Large intestine (tissue), 3 donors: ENCODE results near the gene RBM39. TPM values are rescaled to one million over a fixed set of nuclear protein-coding genes. Genes with fewer than 3 reads are reported as not detected.
"Not testable (repeated sequence)": the region's sequence is repeated elsewhere in the genome, so short reads cannot be mapped to it uniquely, and the experiment has no call there.

Experiments
- DNase-seq, 2 donors: peaks; one replicate each; pipeline versions ENCODE4 v3.0.0 to v3.0.0-alpha.2; 2013
- H3K27ac ChIP-seq: one replicate; pipeline ENCODE4 v1.5.1; 2013; ENCODE audit warnings: low read length
- H3K27me3 ChIP-seq: 2 replicates; pipeline ENCODE4 v1.6.1; 2013; ENCODE audit warnings: low read length; ENCODE audit not compliant: control insufficient read depth, insufficient read depth
- H3K36me3 ChIP-seq: 2 replicates; pipeline ENCODE4 v1.6.1; 2013; ENCODE audit warnings: low read length; ENCODE audit not compliant: control insufficient read depth, insufficient read depth
- H3K4me1 ChIP-seq: one replicate; pipeline ENCODE4 v1.6.1; 2013; ENCODE audit warnings: low read length; ENCODE audit not compliant: control insufficient read depth, insufficient read depth
- H3K4me3 ChIP-seq: one replicate; pipeline ENCODE4 v1.5.1; 2013; ENCODE audit warnings: low read length
- H3K9me3 ChIP-seq: one replicate; pipeline ENCODE4 v1.6.1; 2013; ENCODE audit warnings: mild to moderate bottlenecking, low read depth, low read length, moderate library complexity; ENCODE audit not compliant: control insufficient read depth
- WGBS: methylation state at CpG from one replicate; pipeline ENCODE4 v1.1.5; 2013; ENCODE audit warnings: low lambda C conversion rate; ENCODE audit not compliant: insufficient coverage; 5-methylcytosine and 5-hydroxymethylcytosine counted together
- polyA plus RNA-seq: library from polyadenylated mRNA; unstranded; fragments of 120-200 nt; gene quantifications from one replicate; pipeline ENCODE4 v1.2.1, GENCODE V29; 2013

The RBM39 gene
- polyA plus RNA-seq, 1 donor, result 429 TPM

DNA sequence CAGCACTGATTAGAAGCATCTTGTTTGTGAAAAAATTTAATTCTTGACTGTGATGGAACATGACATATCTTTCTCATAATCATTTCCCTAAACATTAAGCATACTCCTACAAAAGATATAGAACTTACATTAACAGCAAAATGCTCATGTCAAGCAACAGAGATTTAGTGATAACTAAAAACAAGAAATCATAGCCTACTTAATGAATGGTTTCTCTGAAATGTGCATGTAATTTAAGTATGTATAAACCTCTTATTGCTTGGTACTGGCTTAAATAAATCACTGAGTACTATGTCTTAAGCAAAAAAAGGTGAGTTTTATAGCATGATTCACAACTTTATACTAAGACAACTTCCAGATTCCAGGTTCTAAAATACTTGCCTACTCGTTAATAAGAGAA, 33.6 kb downstream of the RBM39 start:
- H3K9me3 ChIP-seq, result no peaks in the 10 kb centered on the region
- H3K4me1 ChIP-seq, result no peaks in the 10 kb centered on the region
- no peak for DNase-seq
- H3K36me3 ChIP-seq, result peaks cover 69% of the 10 kb centered on the region
- no CpG with 5 or more reads among the region's 1 CpG for WGBS
- H3K27me3 ChIP-seq, result no peaks in the 10 kb centered on the region
- H3K27ac ChIP-seq, result no peak overlapping the region
- H3K4me3 ChIP-seq, result no peak overlapping the region

DNA sequence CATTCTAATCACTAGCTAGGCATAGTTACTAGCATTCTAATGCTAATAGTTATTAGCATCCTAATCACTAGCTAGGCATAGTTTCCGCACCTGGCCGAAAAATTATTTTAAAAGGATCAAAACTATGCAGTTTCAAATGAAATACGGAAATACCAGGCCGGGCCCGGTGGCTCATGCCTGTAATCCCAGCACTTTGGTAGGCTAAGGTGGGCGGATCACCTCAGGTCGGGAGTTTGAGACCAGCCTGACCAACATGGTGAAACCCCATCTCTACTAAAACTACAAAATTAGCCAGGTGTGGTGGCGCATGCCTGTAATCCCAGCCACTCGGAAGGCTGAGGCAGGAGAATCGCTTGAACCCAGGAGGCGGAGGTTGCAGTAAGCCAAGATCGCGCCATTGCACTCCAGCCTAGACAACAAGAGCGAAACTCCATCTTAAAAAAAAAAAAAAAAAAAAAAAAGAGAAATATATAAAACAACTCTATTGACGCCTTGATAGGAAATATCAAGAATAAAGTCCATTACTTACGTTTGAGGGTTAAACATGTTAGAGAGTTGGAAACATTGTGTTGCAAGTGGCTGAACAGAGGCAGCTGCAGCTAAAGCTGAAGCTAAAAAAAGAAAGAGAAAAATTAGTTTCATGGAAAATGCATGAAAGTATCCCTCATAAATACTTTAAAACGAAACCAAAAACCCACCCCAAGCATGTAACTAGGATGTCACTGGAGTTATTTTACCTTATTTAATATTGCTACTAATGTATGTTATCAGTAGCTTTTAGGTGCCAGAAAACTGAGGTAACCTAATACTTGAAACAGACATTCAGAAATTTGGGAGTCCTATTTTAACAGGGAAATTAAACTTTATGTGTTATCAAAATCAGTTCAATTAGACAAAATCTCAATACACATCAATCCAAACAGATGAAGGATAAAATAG, 35.2 kb downstream of the RBM39 start:
- H3K4me3 ChIP-seq, H3K9me3 ChIP-seq, H3K27me3 ChIP-seq, H3K27ac ChIP-seq, DNase-seq, H3K4me1 ChIP-seq: not testable (repeated sequence)
- H3K36me3 ChIP-seq, result peaks cover 69% of the 10 kb centered on the region
- 88% methylated on average over 2 of the region's 17 CpGs for WGBS

- not testable (repeated sequence) for DNase-seq, H3K4me1 ChIP-seq, H3K27ac ChIP-seq, H3K4me3 ChIP-seq, H3K27me3 ChIP-seq, H3K9me3 ChIP-seq
- H3K36me3 ChIP-seq, result peaks cover 65% of the 10 kb centered on the region
- 67% methylated on average over 1 of the region's 11 CpGs for WGBS
Observed at GRCh38 chr20:35705894-35706293, 36.2 kb downstream of the RBM39 start.

DNA sequence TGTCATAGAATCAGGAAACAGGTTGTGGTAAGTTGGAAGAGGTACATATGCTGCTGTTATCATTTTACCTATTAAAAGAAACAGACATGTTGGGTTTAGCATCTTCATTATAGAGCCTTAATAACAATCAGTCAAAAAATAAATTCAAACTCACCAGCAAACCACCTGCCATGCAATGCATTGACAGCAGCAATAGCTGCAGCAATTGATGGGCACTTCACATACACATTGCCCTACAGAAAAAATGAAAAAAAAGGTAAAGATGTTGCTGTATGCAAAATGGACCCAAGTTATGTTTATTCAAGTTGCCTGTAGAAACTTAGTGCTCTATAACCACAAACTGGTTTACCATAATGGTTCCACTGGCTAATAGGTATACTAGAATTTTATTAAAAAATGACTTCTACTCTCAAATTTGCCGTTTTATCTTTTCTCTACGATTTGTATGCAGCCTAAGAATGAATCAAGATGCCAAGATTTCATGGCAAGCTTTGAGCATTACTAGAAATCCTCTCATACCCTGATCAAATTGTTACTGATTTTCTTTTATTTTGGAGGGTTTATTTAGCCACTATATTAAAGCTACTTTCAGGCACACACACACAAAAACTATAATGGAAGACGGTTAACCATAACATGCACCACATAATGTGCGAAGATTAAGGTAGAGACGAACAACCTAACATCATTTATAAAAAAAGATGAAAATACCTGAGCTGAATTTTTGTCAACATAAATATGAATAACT, 37.4 kb downstream of the RBM39 start:
- Histone ChIP-seq H3K36me3 (peaks cover 55% of the 10 kb centered on the region), H3K27me3 (no peaks in the 10 kb centered on the region), H3K27ac (no peak overlapping the region), H3K9me3 (no peaks in the 10 kb centered on the region), H3K4me1 (peaks cover 7% of the 10 kb centered on the region), H3K4me3 (no peak overlapping the region)
- 92% methylated on average over 2 of the region's 5 CpGs for WGBS
- DNase-seq, result no peak

- H3K9me3 ChIP-seq, result no peaks in the 10 kb centered on the region
- H3K4me1 ChIP-seq, result peaks cover 10% of the 10 kb centered on the region
- no peaks in the 10 kb centered on the region for H3K27me3 ChIP-seq
- peaks cover 48% of the 10 kb centered on the region for H3K36me3 ChIP-seq
- DNase-seq, result no peak
- H3K27ac ChIP-seq, result no peak overlapping the region
- 92% methylated on average over 2 of the region's 4 CpGs for WGBS
- no peak overlapping the region for H3K4me3 ChIP-seq
Observed at GRCh38 chr20:35702824-35703695, 39.0 kb downstream of the RBM39 start.

DNA sequence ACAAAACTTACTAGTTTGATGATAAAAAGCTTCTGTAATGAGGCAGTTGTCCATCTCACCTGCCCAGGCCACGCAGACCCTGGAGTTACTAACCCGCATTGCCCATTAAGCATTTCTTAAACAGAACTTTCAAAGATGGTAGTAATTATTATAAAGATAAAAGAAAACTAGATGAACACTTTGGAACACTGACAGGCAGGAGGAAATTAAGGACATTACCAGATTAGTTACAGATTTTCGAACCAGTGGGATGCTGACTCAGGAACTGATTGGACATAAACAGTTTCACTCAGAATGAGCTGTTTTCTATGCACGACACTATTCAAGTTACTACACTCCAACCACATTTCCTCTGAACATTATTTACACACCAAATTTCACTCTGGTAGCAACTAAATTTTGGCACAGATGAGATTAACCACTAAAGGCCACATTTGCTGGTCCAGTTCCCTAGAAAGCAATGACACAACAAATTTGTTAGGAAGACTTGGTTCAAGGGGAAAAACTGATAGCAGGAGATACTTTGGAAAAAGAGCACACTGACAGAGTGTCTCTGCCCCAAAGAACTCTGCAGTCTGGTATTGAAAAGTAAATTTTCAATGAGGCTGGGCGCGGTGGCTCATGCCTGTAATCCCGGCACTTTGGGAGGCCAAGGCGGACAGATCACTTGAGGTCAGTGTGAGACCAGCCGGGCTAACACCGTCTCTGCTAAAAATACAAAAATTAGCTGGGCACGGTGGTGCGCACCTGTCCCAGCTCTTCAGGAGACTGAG, 39.8 kb downstream of the RBM39 start:
- no peak for DNase-seq
- Histone ChIP-seq H3K4me3 (no peak overlapping the region), H3K36me3 (peaks cover 46% of the 10 kb centered on the region), H3K9me3 (no peaks in the 10 kb centered on the region), H3K4me1 (peaks cover 12% of the 10 kb centered on the region), H3K27ac (no peak overlapping the region), H3K27me3 (no peaks in the 10 kb centered on the region)
- WGBS, result 100% methylated on average over 3 of the region's 12 CpGs

- DNase-seq, result no peak
- Histone ChIP-seq H3K27ac (no peak overlapping the region), H3K36me3 (peaks cover 41% of the 10 kb centered on the region), H3K27me3 (no peaks in the 10 kb centered on the region), H3K9me3 (no peaks in the 10 kb centered on the region), H3K4me3 (no peak overlapping the region), H3K4me1 (peaks cover 12% of the 10 kb centered on the region)
- no CpG with 5 or more reads among the region's 7 CpGs for WGBS
Observed at GRCh38 chr20:35700625-35701148, 41.4 kb downstream of the RBM39 start.

GRCh38 chr20:35699957-35700624, 42.0 kb downstream of the RBM39 start:
- no peaks in the 10 kb centered on the region for H3K27me3 ChIP-seq
- peak overlapping the region; percentile 74 for H3K4me3 ChIP-seq
- peaks cover 12% of the 10 kb centered on the region for H3K4me1 ChIP-seq
- WGBS, result no CpG with 5 or more reads among the region's 6 CpGs
- H3K9me3 ChIP-seq, result no peaks in the 10 kb centered on the region
- peak overlapping the region; percentile 72 for H3K27ac ChIP-seq
- peak in 1 of 2 donors; percentile 53 for DNase-seq
- peaks cover 42% of the 10 kb centered on the region for H3K36me3 ChIP-seq
